ENCODE results near the gene ATP1B3. TPM values are rescaled to one million over a fixed set of nuclear protein-coding genes. Genes with fewer than 3 reads are reported as not detected.

ATP1B3 gene
- total and polyA plus RNA-seq, 2 of the 13 experiments (the other 11 are each of a cell fraction or from before 2014, with no cell fraction given) = 84.3 to 93.6 TPM

DNA sequence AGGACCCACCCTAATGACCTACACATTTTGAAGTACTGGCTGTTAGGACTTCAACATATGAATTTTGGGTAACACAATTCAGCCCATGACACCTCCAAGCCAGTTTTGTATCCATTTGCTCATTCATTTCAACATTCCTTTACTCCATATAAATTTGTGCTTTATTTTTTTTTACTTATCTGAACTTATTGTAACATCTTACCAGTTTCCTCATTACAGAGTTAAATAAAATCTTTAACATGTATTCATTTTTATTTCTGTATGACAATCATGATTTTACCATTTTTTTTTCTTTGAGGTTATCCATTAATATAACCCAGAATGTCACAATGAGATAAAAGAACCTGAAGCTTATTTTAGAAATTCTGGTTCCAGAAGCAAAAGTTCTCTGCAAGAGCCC lies 48.0 kb upstream of the ATP1B3 start (continued):
- TF ChIP-seq MAZ (IDR thresholded peaks at IDR 0.05; ENCODE audit: borderline replicate concordance, low read depth, low read length) (no peak), MAZ (CRISPR knock-in tag; IDR thresholded peaks at IDR 0.05; ENCODE audit: low read depth) (no peak), ATF1 (CRISPR knock-in tag; IDR thresholded peaks at IDR 0.05) (no peak), ZNF557 (CRISPR knock-in tag; IDR thresholded peaks at IDR 0.05) (no peak), IRX3 (CRISPR knock-in tag; IDR thresholded peaks at IDR 0.05; ENCODE audit: borderline replicate concordance, low read depth) (no peak), TCF12 (IDR thresholded peaks at IDR 0.05) (no peak), TCF12 (CRISPR knock-in tag; IDR thresholded peaks at IDR 0.05) (no peak), MED8 (CRISPR knock-in tag; IDR thresholded peaks at IDR 0.05; ENCODE audit: insufficient replicate concordance) (no peak), ETV5 (CRISPR knock-in tag; IDR thresholded peaks at IDR 0.05; ENCODE audit: borderline replicate concordance) (no peak)
- TF ChIP-seq, protein P1, sequence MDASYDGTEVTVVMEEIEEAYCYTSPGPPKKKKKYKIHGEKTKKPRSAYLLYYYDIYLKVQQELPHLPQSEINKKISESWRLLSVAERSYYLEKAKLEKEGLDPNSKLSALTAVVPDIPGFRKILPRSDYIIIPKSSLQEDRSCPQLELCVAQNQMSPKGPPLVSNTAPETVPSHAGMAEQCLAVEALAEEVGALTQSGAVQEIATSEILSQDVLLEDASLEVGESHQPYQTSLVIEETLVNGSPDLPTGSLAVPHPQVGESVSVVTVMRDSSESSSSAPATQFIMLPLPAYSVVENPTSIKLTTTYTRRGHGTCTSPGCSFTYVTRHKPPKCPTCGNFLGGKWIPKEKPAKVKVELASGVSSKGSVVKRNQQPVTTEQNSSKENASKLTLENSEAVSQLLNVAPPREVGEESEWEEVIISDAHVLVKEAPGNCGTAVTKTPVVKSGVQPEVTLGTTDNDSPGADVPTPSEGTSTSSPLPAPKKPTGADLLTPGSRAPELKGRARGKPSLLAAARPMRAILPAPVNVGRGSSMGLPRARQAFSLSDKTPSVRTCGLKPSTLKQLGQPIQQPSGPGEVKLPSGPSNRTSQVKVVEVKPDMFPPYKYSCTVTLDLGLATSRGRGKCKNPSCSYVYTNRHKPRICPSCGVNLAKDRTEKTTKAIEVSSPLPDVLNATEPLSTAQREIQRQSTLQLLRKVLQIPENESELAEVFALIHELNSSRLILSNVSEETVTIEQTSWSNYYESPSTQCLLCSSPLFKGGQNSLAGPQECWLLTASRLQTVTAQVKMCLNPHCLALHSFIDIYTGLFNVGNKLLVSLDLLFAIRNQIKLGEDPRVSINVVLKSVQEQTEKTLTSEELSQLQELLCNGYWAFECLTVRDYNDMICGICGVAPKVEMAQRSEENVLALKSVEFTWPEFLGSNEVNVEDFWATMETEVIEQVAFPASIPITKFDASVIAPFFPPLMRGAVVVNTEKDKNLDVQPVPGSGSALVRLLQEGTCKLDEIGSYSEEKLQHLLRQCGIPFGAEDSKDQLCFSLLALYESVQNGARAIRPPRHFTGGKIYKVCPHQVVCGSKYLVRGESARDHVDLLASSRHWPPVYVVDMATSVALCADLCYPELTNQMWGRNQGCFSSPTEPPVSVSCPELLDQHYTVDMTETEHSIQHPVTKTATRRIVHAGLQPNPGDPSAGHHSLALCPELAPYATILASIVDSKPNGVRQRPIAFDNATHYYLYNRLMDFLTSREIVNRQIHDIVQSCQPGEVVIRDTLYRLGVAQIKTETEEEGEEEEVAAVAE (CRISPR knock-in tag; IDR thresholded peaks at IDR 0.05; ENCODE audit: borderline replicate concordance) = no peak
- TF ChIP-seq, protein P2, sequence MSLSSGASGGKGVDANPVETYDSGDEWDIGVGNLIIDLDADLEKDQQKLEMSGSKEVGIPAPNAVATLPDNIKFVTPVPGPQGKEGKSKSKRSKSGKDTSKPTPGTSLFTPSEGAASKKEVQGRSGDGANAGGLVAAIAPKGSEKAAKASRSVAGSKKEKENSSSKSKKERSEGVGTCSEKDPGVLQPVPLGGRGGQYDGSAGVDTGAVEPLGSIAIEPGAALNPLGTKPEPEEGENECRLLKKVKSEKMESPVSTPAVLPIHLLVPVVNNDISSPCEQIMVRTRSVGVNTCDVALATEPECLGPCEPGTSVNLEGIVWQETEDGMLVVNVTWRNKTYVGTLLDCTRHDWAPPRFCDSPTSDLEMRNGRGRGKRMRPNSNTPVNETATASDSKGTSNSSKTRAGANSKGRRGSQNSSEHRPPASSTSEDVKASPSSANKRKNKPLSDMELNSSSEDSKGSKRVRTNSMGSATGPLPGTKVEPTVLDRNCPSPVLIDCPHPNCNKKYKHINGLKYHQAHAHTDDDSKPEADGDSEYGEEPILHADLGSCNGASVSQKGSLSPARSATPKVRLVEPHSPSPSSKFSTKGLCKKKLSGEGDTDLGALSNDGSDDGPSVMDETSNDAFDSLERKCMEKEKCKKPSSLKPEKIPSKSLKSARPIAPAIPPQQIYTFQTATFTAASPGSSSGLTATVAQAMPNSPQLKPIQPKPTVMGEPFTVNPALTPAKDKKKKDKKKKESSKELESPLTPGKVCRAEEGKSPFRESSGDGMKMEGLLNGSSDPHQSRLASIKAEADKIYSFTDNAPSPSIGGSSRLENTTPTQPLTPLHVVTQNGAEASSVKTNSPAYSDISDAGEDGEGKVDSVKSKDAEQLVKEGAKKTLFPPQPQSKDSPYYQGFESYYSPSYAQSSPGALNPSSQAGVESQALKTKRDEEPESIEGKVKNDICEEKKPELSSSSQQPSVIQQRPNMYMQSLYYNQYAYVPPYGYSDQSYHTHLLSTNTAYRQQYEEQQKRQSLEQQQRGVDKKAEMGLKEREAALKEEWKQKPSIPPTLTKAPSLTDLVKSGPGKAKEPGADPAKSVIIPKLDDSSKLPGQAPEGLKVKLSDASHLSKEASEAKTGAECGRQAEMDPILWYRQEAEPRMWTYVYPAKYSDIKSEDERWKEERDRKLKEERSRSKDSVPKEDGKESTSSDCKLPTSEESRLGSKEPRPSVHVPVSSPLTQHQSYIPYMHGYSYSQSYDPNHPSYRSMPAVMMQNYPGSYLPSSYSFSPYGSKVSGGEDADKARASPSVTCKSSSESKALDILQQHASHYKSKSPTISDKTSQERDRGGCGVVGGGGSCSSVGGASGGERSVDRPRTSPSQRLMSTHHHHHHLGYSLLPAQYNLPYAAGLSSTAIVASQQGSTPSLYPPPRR (CRISPR knock-in tag; IDR thresholded peaks at IDR 0.05; ENCODE audit: borderline replicate concordance) = no peak

All from HepG2 (cell line).